Kidney (tissue), 14 donors: ENCODE results near the gene CRISP1. TPM values are rescaled to one million over a fixed set of nuclear protein-coding genes. Genes with fewer than 3 reads are reported as not detected.

ENCODE experiments used
- DNase-seq, 5 donors: peaks; one replicate each; pipeline ENCODE4 v3.0.0-alpha.2; 2013 to 2020
- FAIRE-seq: peaks from 2 replicates; lab custom pipeline; 2012; peaks lifted over from hg19 to GRCh38; lab: Jason Lieb, UNC
- H3K27ac ChIP-seq, 2 donors: one replicate each; pipeline ENCODE4 v1.7.0; 2013; ENCODE audit warnings: low read depth in 2 of 2, low read length in 2 of 2, inconsistent platforms in 1 of 2
- H3K27me3 ChIP-seq: one replicate; pipeline ENCODE4 v1.7.1; 2013; ENCODE audit warnings: low read length, inconsistent platforms; ENCODE audit not compliant: control insufficient read depth, insufficient read depth
- H3K36me3 ChIP-seq, 3 donors: one replicate each; pipeline versions ENCODE4 v1.7.0 to v1.7.1; 2013; ENCODE audit warnings: low read length in 3 of 3, control low read depth in 1 of 3, inconsistent platforms in 1 of 3; ENCODE audit not compliant: insufficient read depth in 3 of 3, control insufficient read depth in 2 of 3
- H3K4me1 ChIP-seq, 3 donors: one replicate each; pipeline versions ENCODE4 v1.7.0 to v1.7.1; 2013; ENCODE audit warnings: low read length in 3 of 3, inconsistent platforms in 1 of 3, low read depth in 1 of 3; ENCODE audit not compliant: control insufficient read depth in 2 of 3, insufficient read depth in 2 of 3
- H3K4me3 ChIP-seq, 3 donors: one replicate each; pipeline versions ENCODE4 v1.7.0 to v1.8.1; 2013; ENCODE audit warnings: low read length in 3 of 3, control low read depth in 1 of 3, inconsistent platforms in 1 of 3
- H3K9ac ChIP-seq, 3 donors: one replicate each; pipeline versions ENCODE4 v1.7.0 to v1.7.1; 2013; ENCODE audit warnings: low read length in 3 of 3, control low read depth in 1 of 3, inconsistent platforms in 1 of 3
- H3K9me3 ChIP-seq, 3 donors: one replicate each; pipeline versions ENCODE4 v1.7.0 to v1.7.1; 2013; ENCODE audit warnings: low read length in 3 of 3, control low read depth in 1 of 3, inconsistent platforms in 1 of 3; ENCODE audit not compliant: control insufficient read depth in 2 of 3, insufficient read depth in 1 of 3
- CTCF ChIP-seq: IDR thresholded peaks from 3 replicates; pipeline ENCODE4 v1.5.1; 2012; ENCODE audit warnings: mild to moderate bottlenecking, moderate library complexity, borderline replicate concordance; ENCODE audit not compliant: insufficient read depth; ENCODE audit errors: extremely low read depth
- intact Hi-C: fragments of 100-400 bp; cut with DNase I; formaldehyde crosslinking; loops from one replicate; pipeline ENCODE4 v1.11.1; 2022
- polyA plus RNA-seq: library from polyadenylated mRNA; stranded (reverse); fragments of 350-450 nt; fragmentation: Illumina TruSeq; extraction: RNeasy Lipid Tissue Mini Kit (QIAGEN cat#74804); gene quantifications from one replicate; pipeline ENCODE4 v1.2.3, GENCODE V29; 2014; ENCODE audit warnings: low read depth, low replicate concordance; ENCODE audit not compliant: insufficient read depth
- total RNA-seq: library from RNA; stranded (reverse); fragmentation: NEBNext Ultra II Directional; extraction: Animal tissue kit (Norgen Biotek cat#: 25700); gene quantifications from one replicate; pipeline ENCODE4 v1.2.1, GENCODE V29; 2021
- donor health status: control.
- donor health status: control.
- donor health status: control.
- donor health status: control.
- donor health status: control.
- donor health status: DM: yes; HTN: yes; CAD: no.
- donor health status: Normal renal cell carcinoma (clear cell type).

Gene CRISP1
- total and polyA plus RNA-seq, 2 donors from 2014 or later = not detected

- Histone ChIP-seq H3K36me3 (no peaks in the 10 kb centered on the region), H3K27me3 (no peaks in the 10 kb centered on the region), H3K27ac (no peak overlapping the region), H3K9ac (no peak overlapping the region), H3K9me3 (no peaks in the 10 kb centered on the region), H3K4me3 (no peak overlapping the region), H3K4me1 (no peaks in the 10 kb centered on the region)
- intact Hi-C loops = no loop called here
- DNase-seq = no peak
- no peak for FAIRE-seq
- no peak for TF ChIP-seq CTCF
These were observed 26.4 kb downstream of the CRISP1 start for GRCh38 chr6:49839957-49840356.

GRCh38 chr6:49839162-49839561, 27.2 kb downstream of the CRISP1 start:
- Histone ChIP-seq H3K27me3 (no peaks in the 10 kb centered on the region), H3K9me3 (no peaks in the 10 kb centered on the region), H3K36me3 (no peaks in the 10 kb centered on the region), H3K9ac (no peak overlapping the region), H3K4me3 (no peak overlapping the region), H3K27ac (no peak overlapping the region), H3K4me1 (no peaks in the 10 kb centered on the region)
- FAIRE-seq (no peak), DNase-seq (no peak)
- no peak for TF ChIP-seq CTCF
- intact Hi-C loops = no loop called here

GRCh38 chr6:49835140-49835539, 31.2 kb downstream of the CRISP1 start:
- no peaks in the 10 kb centered on the region for H3K27me3 ChIP-seq
- no peak overlapping the region for H3K4me3 ChIP-seq
- no peaks in the 10 kb centered on the region for H3K36me3 ChIP-seq
- intact Hi-C loops = no loop called here
- FAIRE-seq (no peak), DNase-seq (no peak)
- H3K9me3 ChIP-seq = no peaks in the 10 kb centered on the region
- no peak overlapping the region for H3K9ac ChIP-seq
- no peak overlapping the region for H3K27ac ChIP-seq
- H3K4me1 ChIP-seq = no peaks in the 10 kb centered on the region
- no peak for TF ChIP-seq CTCF

- no peak for FAIRE-seq
These were observed 32.9 kb downstream of the CRISP1 start for GRCh38 chr6:49833386-49833785.

More at GRCh38 chr6:49833386-49833785, 32.9 kb downstream of the CRISP1 start:
- Histone ChIP-seq H3K27ac (no peak overlapping the region), H3K4me1 (no peaks in the 10 kb centered on the region), H3K9ac (no peak overlapping the region), H3K4me3 (no peak overlapping the region), H3K36me3 (no peaks in the 10 kb centered on the region), H3K9me3 (no peaks in the 10 kb centered on the region), H3K27me3 (no peaks in the 10 kb centered on the region)
- no peak for TF ChIP-seq CTCF
- DNase-seq = no peak
- intact Hi-C loops = no loop called here
